SU-DHL-6 (cell line): ENCODE results near the gene APOB.

ENCODE experiments used
- H2AFZ ChIP-seq: fragments of 200-600 bp; sonication (generic); 2 replicates; pipeline ENCODE4 v1.6.1; 2014; ENCODE audit warnings: low read depth, mild to moderate bottlenecking, moderate library complexity, mixed read lengths, antibody characterized with exemption, low read length; ENCODE audit not compliant: severe bottlenecking
- H3F3A ChIP-seq: fragments of 200-600 bp; shearing (Covaris generic); 2 replicates; pipeline ENCODE4 v1.6.0; 2016; ENCODE audit warnings: antibody characterized with exemption, mild to moderate bottlenecking; ENCODE audit not compliant: insufficient read depth
- H3K27ac ChIP-seq: fragments of 200-600 bp; sonication (generic); 2 replicates; pipeline ENCODE4 v1.5.1; 2016; ENCODE audit warnings: low read depth, mild to moderate bottlenecking, low read length, moderate library complexity, mixed read lengths
- H3K27me3 ChIP-seq: fragments of 200-600 bp; sonication (generic), shearing (Covaris generic); 2 replicates; pipeline ENCODE4 v1.6.0; 2014; ENCODE audit warnings: mild to moderate bottlenecking, low read length
- H3K36me3 ChIP-seq: fragments of 200-600 bp; sonication (generic); 2 replicates; pipeline ENCODE4 v1.6.1; 2014; ENCODE audit warnings: mild to moderate bottlenecking, low read length, mixed read lengths
- H3K4me2 ChIP-seq: fragments of 300-600, 200-600 bp; shearing (Covaris generic), sonication (generic); 2 replicates; pipeline ENCODE4 v1.6.0; 2014; ENCODE audit warnings: low read length, low read depth, mild to moderate bottlenecking; ENCODE audit not compliant: poor library complexity, severe bottlenecking
- H3K4me3 ChIP-seq: fragments of 200-600 bp; sonication (generic); 2 replicates; pipeline ENCODE4 v1.5.1; 2014; ENCODE audit warnings: antibody characterized with exemption, low read length, mild to moderate bottlenecking, mixed read lengths; ENCODE audit not compliant: insufficient read depth, poor library complexity, severe bottlenecking
- H3K79me2 ChIP-seq: fragments of 200-600 bp; sonication (generic); 2 replicates; pipeline ENCODE4 v1.6.1; 2014; ENCODE audit warnings: mild to moderate bottlenecking, low read length, moderate library complexity; ENCODE audit not compliant: insufficient read depth
- H3K9ac ChIP-seq: fragments of 200-600 bp; sonication (generic); 2 replicates; pipeline ENCODE4 v1.7.0; 2014; ENCODE audit warnings: mild to moderate bottlenecking, low read length
- H3K9me2 ChIP-seq: fragments of 200-600 bp; sonication (generic); replicated peaks from 2 replicates; pipeline ENCODE4 v1.6.1; 2014; ENCODE audit warnings: low read length; ENCODE audit not compliant: insufficient read depth
- H3K9me3 ChIP-seq: fragments of 200-600 bp; sonication (generic); 2 replicates; pipeline ENCODE4 v1.6.1; 2014; ENCODE audit warnings: low read length, mixed read lengths; ENCODE audit not compliant: insufficient read depth
- H4K20me1 ChIP-seq: fragments of 200-600 bp; sonication (generic); 2 replicates; pipeline ENCODE4 v1.6.1; 2014; ENCODE audit warnings: low read depth, mild to moderate bottlenecking, antibody characterized with exemption, low read length, moderate library complexity, mixed read lengths
- EZH2phosphoT487 ChIP-seq: fragments of 200-600 bp; sonication (generic), shearing (Covaris generic); conservative IDR thresholded peaks from 2 replicates; pipeline ENCODE4 v1.6.1; 2018; ENCODE audit warnings: mild to moderate bottlenecking, antibody characterized with exemption, low read length, moderate library complexity, mixed read lengths
- TF ChIP-seq, protein P1 (sequence below): fragments of 200-600 bp; sonication (generic); IDR thresholded peaks from one replicate; pipeline ENCODE4 v1.5.1; 2017; ENCODE audit warnings: antibody characterized with exemption, mild to moderate bottlenecking, low read length, moderate library complexity; ENCODE audit not compliant: insufficient read depth, poor library complexity, severe bottlenecking

APOB gene

DNA sequence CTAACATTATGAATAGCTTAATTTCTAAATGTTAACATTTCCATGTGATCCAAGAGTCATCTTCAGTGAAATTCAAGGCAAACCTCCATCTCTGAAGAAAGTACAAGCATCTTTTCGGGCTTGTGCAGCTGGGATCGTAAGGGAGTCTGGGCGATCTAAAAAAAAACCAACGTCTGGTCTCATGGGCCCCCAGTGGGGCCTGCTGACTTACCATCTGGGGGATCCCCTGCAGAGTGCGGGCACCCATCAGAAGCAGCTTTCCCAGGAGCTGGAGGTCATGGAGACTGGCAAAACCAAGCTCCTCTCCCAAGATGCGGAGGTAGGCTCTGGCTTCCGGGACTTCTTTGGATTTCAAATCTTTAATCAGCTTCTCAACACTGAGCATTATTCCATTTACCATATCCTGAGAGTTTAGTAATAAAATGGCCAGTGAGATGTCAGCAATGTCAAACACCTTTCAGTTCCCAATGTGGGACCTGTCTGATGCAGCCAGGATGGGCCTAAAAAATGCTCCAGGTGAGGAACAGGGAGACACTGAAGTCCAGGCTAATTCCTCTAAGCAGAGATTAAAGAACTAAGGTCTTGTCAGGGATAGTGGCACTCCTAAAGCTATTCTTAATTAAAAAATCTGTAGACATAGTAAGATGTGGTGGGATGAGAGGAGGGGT is 19.0 kb downstream of the APOB start:
- Histone ChIP-seq H3K27me3 (no peaks in the 10 kb centered on the region), H2AFZ (no peak overlapping the region), H3K9ac (no peak overlapping the region), H3K27ac (no peak overlapping the region), H3F3A (no peaks in the 10 kb centered on the region), H3K9me3 (no peaks in the 10 kb centered on the region), H4K20me1 (no peaks in the 10 kb centered on the region), H3K9me2 (no peaks in the 10 kb centered on the region), H3K4me3 (no peak overlapping the region), H3K4me2 (no peak overlapping the region), H3K36me3 (no peaks in the 10 kb centered on the region), H3K79me2 (no peaks in the 10 kb centered on the region)
- TF ChIP-seq, protein P1, sequence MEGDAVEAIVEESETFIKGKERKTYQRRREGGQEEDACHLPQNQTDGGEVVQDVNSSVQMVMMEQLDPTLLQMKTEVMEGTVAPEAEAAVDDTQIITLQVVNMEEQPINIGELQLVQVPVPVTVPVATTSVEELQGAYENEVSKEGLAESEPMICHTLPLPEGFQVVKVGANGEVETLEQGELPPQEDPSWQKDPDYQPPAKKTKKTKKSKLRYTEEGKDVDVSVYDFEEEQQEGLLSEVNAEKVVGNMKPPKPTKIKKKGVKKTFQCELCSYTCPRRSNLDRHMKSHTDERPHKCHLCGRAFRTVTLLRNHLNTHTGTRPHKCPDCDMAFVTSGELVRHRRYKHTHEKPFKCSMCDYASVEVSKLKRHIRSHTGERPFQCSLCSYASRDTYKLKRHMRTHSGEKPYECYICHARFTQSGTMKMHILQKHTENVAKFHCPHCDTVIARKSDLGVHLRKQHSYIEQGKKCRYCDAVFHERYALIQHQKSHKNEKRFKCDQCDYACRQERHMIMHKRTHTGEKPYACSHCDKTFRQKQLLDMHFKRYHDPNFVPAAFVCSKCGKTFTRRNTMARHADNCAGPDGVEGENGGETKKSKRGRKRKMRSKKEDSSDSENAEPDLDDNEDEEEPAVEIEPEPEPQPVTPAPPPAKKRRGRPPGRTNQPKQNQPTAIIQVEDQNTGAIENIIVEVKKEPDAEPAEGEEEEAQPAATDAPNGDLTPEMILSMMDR: no peak
- no peak for TF ChIP-seq EZH2phosphoT487

DNA sequence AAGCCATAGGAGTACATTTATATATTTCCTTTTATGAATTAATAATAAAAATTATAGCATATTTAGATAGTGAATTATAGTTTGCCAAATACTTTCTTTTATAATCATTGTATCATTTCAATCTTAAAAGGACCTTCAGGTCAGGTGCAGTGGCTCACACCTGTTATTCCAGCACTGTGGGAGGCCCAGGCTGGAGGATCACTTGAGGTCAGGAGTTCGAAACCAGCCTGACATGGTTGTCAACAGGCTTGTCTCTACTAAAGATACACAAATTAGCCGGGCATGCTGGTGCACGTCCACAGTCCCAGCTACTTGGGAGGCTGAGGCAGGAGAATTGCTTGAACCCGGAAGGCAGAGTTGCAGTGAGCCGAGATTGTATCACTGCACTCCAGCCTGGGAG is 19.7 kb downstream of the APOB start:
- H3K27ac ChIP-seq: no peak overlapping the region
- H3K4me2 ChIP-seq: no peak overlapping the region
- no peaks in the 10 kb centered on the region for H3K27me3 ChIP-seq
- no peaks in the 10 kb centered on the region for H3K79me2 ChIP-seq
- H3K9ac ChIP-seq: no peak overlapping the region
- no peaks in the 10 kb centered on the region for H3K9me3 ChIP-seq
- H3K4me3 ChIP-seq: no peak overlapping the region
- no peak overlapping the region for H2AFZ ChIP-seq
- no peaks in the 10 kb centered on the region for H3K9me2 ChIP-seq
- H4K20me1 ChIP-seq: no peaks in the 10 kb centered on the region
- H3F3A ChIP-seq: no peaks in the 10 kb centered on the region
- no peak for TF ChIP-seq EZH2phosphoT487
- TF ChIP-seq, protein P1: no peak
- H3K36me3 ChIP-seq: no peaks in the 10 kb centered on the region

DNA sequence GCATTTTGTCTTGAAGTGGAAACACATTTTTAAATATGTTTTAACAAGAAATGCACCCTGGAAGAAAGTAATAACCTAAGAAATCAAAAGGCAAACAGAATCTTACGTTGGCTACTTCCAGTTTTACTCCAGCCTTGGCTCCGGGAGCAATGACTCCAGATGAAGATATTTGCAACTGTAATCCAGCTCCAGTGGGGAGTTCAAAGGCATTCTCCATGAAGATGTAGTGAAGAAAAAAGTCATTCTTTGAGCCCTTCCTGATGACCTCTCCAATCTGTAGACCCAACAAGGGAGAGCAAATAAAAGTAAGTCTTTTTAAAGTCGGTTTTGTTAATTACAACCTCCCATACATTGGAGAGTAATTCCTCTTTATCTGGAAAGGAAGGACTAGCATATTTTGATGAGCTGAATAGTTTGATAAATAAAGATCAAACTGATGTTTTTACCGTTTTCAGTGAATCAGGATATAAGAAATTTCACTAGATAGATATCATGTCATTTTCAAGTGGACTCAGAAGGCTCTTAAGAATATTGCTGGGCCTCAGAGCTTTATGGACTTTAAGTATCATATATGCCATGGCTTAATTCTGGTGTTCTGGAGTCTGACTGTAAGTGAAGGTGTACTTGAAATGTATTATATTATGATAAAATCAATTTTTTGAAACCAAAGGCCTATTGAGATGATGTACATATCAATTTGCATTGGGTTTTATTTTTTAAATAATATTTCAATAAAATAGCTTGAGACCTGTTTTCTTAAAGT is 20.3 kb downstream of the APOB start:
- Histone ChIP-seq H3K27me3 (no peaks in the 10 kb centered on the region), H3K36me3 (no peaks in the 10 kb centered on the region), H3K79me2 (no peaks in the 10 kb centered on the region), H3K27ac (no peak overlapping the region), H3K4me2 (no peak overlapping the region), H3K9ac (no peak overlapping the region), H3K4me3 (no peak overlapping the region), H2AFZ (no peak overlapping the region), H3K9me3 (no peaks in the 10 kb centered on the region), H4K20me1 (no peaks in the 10 kb centered on the region), H3F3A (no peaks in the 10 kb centered on the region), H3K9me2 (no peaks in the 10 kb centered on the region)
- TF ChIP-seq EZH2phosphoT487: no peak
- TF ChIP-seq, protein P1: no peak
